H4 (cell line): ENCODE measurements around the gene PPT1. TPM values are rescaled to one million over a fixed set of nuclear protein-coding genes. Genes with fewer than 3 reads are reported as not detected.
A peak's percentile ranks its signal among the peaks of the same experiment; 100 is the strongest.

ENCODE experiments used
- DNase-seq: peaks from one replicate; pipeline ENCODE4 v3.0.0-alpha.2; 2015; ENCODE audit warnings: low spot score
- total RNA-seq: library from RNA; depleted of rRNA; stranded (reverse); fragments of >200 nt; shearing (Covaris generic); gene quantifications from 2 replicates; pipeline ENCODE4 v1.2.3, GENCODE V29; 2014; rRNA removed

Gene PPT1
- 146 and 157 TPM in 2 replicates for total RNA-seq

- peak; percentile 54 for DNase-seq
Observed at GRCh38 chr1:40096977-40097782, at the start of gene PPT1. Gene PPT1, minus strand, starts transcription at chr1:40097252. Its CDS starts 14 bp downstream, at chr1:40097238.

DNA sequence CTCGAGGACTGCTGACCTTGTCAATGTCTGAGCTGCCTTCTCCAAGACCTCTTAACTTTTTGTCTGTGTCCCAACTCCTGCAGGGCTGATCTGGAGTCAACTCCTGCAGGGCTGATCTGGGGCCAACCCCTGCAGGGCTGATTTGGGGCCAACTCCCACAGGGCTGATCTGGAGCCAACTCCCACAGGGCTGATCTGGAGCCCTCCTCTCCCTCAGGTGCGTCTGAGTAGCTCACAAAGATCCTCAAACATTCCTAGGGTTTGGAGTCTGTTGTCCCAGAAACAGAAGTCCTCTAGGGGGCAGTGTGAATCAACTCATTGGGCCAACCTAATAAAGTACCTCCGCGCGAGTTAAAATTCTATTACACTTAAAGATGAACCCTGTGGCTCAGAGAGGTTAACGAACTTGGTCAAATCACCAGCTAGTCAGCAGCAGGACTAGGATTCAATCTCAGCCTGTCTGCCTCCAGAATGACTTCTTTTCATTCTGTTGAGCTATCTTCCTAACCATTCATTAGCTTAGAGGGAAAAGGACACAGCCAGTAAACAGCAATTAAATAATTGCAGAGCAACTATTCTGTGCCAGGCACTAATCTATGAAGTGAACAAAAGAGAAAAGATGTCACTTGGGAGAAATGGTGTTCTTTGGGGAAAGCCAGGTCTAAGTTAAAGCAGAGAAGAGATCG is 47.0 kb upstream of the PPT1 start:
- DNase-seq = peak; percentile 53

DNA sequence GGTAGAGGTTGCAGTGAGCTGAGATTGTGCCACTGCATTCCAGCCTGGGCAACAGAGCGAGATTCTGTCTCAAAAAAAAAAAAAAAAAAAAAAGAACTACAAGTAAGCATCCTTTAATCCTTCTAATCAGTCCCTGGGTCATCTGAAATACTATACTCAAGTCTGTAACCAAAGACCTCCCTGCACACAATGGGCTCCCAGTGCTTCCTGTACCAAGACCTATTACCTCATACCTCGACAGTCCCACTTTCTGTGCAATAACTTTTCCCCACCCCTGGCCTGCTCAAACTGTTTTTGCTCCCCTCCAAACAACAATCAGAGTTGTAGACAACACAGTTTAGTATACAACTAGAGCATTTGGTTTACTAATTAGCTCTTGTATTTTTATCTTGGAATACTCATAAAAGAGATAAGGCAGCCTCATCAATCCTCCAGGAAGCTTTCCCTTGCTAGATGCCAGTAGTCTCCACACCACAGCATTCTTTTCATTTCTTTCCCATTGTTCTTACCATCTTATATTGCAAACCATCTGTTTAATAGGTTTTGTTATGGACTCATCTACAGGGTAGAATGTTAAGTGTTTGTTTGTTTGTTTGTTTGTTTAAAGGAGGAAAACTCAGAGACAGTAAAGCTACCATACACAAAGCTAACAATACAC is 45.0 kb upstream of the PPT1 start:
- peak; percentile 35 for DNase-seq

DNA sequence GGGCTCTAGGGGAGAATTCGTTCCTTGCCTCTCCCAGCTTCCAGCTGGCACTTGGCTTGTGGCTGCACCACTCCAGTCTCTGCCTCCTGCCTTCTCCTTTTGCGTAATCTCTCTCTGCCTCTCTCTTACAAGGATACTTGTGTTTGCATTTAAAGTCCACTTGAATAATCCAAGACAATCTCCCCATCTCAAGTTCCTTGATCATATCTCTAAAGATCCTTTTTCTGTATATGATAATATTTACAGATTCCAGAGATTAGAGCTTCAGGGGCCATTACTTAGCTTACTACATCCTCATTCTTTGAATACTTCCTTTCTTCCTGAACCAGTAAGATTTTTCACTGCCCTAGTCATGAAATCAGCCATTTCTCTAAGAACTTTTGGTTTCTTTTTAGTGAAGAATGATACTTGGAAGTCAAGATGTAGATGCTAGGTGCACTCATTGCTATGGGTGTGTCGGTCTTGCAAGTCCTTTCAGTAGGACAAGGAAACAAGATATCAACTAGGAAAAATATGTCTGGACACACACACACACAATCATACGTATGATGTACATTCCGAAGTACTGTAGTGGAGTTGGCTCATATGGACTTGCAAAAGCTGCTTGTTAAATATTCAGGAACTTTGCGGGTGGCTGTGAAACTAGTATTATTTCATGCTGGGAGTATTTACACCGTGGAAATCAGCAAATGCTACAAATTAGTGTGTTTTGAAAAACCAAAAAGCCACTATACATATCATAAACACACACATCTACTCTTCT is 43.3 kb upstream of the PPT1 start:
- DNase-seq = peak; percentile 56

DNA sequence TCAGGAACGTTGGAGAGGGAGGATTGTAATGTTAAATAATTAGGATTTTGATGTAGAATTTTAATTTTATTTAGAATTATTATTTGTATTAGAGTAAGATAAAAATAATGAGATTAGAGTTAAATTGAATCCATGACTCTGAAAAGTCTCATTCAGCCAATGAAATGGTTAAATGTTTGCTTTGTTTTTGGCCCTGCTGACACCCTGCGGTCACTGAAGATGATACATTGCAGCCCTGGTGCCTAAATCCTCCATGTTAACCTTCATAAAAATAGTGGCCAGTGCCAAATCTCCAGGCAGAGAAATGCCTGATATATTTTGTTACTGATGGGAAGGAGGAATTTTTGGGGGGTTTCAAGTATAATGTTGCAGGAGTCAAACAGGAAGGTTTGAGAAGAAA is 36.8 kb upstream of the PPT1 start:
- no peak for DNase-seq

DNA sequence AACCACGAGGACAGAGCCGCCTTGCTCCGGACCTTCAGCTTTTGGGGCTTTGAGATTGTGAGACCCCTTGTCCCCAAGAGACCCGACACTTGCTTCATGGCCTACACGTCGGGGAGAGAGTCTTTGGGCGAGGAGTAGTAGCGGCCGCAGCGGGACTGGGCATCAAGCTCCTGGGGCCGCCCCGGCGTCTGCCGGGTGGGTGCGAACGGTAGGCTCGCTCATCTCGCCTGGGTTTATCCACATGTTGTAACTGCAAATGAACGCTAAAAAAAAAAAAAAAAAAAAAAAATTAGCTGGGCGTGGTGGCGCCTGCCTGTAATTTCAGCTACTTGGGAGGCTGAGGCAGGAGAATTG is 36.2 kb upstream of the PPT1 start:
- DNase-seq = no peak

DNA sequence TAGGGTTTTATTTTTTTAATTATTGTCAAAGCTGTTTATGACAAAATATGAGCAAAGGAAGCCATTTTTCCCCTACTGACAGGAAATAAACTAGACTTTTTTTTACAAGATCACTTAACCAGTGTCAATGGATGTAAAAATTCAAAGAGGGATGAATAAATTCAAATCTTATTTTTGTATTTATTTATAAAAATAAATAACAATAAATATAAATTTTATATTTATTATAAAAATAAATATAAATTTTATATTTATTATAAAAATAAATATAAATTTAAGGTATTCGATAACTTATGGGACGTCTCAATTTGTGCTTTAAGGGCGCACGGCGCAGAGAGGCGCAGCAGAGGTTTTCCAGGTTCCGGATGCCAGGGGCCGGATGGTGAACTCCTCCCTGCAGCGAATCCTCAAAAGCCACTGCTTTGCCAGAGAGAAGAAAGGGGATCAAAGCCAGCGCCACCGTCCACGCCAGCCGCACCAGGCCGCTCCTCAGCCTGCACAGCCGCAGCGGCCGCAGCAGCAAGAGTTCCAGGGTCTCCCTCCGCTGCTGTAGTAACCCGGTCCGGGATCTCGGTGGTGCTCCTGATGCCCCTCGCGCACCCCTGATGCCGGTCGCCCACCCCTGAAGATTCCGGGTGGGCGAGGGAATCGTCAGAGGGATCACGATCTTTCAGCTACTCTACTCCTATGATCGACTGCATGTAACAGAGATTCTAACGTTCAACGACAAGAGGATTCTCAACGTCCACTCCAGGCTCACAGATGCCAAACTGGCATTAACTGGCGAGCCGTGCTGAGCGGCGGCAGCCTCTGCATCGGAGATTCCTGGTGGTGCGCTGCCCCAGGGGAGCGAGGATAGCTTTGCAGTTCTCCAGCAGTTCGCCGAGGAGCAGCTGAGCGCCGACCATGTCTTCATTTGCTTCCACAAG is 35.6 kb upstream of the PPT1 start:
- no peak for DNase-seq

GRCh38 chr1:40130892-40131291 is 33.8 kb upstream of the PPT1 start:
- DNase-seq = no peak

DNA sequence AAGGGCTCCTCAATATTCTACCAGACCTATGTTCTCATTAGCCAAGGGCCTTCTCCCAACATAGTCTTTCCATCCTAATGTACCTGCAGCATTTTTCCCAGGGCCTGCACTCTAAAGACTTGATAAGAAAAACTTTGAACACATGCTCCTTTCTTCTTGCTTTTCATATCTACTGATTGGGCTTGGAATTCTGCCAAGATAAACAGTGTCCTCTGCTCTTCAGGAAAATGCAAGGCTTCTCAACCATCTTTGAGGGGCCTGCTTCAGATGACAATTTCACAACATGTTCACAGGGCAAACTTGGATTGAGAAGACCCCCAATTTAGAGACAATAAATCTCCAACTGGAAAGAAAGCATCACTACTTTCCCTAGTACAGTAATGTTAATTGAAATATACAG is 25.8 kb upstream of the PPT1 start:
- no peak for DNase-seq

DNA sequence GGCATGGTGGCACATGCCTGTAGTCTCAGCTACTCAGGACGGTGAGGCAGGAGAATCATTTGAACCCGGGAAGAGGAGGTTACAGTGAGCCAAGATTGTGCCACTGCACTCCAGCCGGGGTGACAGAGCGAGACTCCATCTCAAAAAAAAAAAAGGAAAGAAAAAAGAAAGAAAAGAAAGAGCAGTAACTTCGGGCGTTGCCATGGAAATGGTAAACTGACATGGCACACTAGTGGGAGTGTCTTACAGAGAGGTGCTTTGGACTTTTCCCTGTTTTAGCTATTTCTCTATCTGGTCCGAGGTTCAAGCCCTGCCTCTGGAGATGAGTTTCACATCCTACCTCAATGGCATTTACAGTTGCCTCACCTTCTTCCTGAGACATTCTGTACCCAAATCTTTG is 23.1 kb upstream of the PPT1 start:
- no peak for DNase-seq

DNA sequence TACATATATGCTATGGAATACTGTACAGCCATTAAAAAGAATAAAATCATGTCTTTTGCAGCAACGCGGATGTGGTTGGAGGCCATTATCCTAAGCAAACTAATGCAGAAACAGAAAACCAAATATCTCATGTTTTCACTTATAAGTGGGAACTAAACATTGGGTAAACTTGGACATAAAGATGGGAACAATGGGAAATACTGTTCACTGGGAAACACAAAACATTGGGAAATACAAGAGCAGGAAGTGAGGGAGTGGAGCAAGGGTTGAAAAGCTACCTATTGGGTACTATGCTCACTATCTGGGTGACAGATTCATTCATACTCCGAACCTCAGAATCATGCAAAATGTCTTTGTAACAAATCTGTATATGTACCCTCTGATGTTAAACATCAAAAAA is 17.3 kb upstream of the PPT1 start:
- DNase-seq = no peak

GRCh38 chr1:40110389-40110788 is 13.3 kb upstream of the PPT1 start:
- no peak for DNase-seq

- no peak for DNase-seq
Observed at GRCh38 chr1:40107290-40107959, 10.4 kb upstream of the PPT1 start.

DNA sequence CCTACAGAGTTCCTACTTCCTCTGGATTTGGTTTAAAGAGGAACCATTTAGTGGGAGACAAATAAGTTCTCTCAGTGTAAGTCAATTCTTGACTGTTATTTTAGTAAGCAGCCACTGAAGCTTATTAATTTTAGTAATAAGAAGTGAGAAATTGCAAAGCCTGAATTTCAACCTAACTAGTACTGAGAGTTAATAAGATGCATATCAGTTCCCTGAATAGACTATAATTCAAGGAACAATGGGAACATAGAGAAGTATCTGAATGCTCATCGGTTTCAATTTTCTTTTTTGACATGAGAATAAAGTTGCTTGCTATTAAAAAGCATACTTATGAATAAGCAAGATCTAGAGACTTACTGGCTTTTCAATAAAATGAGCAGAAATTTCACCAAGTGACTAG is 8.0 kb upstream of the PPT1 start:
- DNase-seq = no peak

- no peak for DNase-seq
Observed at GRCh38 chr1:40102896-40103295, 5.8 kb upstream of the PPT1 start.

GRCh38 chr1:40102038-40102437 is 5.0 kb upstream of the PPT1 start:
- no peak for DNase-seq

- DNase-seq = no peak
Observed at GRCh38 chr1:40096646-40096976, 441 bp downstream of the PPT1 start.

DNA sequence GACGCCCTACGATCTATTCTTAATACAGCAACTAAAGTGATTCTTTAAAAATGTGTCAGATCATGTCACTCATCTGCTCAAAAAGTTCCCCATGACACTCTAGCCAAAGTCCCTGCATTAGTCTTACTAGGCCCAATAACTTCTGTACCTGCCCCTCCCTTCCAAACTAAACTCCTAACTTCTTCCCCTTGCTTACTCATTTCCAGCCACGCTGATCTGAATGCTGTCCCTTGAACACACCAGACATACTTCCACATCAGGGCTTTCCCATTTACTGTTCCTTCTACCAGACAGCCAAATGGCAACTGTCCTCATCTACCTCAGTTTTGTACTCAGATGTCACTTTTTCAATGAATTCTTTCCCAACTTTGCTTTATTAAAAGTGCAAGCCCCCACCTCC is 1.2 kb downstream of the PPT1 start:
- no peak for DNase-seq

GRCh38 chr1:40094466-40095110 is 2.5 kb downstream of the PPT1 start:
- DNase-seq = no peak
